ENCODE measurements around the gene BHLHA15. TPM values are rescaled to one million over a fixed set of nuclear protein-coding genes. Genes with fewer than 3 reads are reported as not detected.

The BHLHA15 gene
- total and polyA plus RNA-seq, 2 of the 8 experiments (the other 6 are each of a cell fraction or from before 2014, with no cell fraction given): 1.1 to 2.7 TPM

DNA sequence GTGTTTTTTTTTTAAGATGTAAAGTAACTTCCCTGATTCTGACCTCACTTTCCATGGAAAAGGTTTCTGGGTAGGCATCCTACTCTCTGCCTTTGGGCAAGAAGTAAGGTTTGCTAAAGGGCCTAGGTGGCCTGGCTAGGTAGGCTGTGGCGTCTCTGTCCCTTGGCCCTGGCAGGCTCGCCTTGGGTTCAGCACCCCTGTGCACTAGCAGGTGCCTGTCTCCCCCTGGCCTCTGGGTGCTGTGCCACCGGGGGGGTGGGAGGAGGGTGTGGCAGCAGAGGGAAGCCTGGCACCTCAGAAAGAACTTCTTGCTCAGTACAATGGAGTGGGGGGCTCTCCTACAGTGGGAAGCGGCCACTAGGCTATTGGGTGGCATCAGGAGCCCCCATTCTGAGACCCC lies 26.8 kb downstream of the BHLHA15 start:
- H3K9ac ChIP-seq (replicated peaks in 1 of 4; ENCODE audit: extremely low read depth in 1 of 4, low read depth in 3 of 4, low read length in 3 of 4): no peak overlapping the region
- peaks cover 8% of the 10 kb centered on the region; the same call in 1 of the 2 replicates for H3K23me2 ChIP-seq (ENCODE audit: low read depth, low read length)
- no peaks in the 10 kb centered on the region for H3K9me3 ChIP-seq (ENCODE audit: insufficient read depth in 2 of 2, low read depth in 1 of 2, low read length in 1 of 2)
- 84% methylated on average over 4 of the region's 4 CpGs; no CpG with 5 or more reads in 1 of the 2 experiments for WGBS, 2 experiments (ENCODE audit: extremely low coverage in 1 of 2, insufficient coverage in 1 of 2, insufficient read length in 1 of 2, insufficient replicate concordance in 2 of 2, low coverage in 1 of 2, low lambda C conversion rate in 2 of 2, missing lambda C conversion rate in 1 of 2)
- H3K79me2 ChIP-seq (ENCODE audit: control insufficient read depth in 1 of 2, insufficient read depth in 2 of 2, low read length in 2 of 2): no peaks in the 10 kb centered on the region
- no peak for FAIRE-seq
- no peak overlapping the region for H2BK12ac ChIP-seq (ENCODE audit: low read depth, low read length)
- no peak overlapping the region for H4K91ac ChIP-seq (replicated peaks; ENCODE audit: insufficient read length, low read length)
- H3K27me3 ChIP-seq (replicated peaks in 1 of 4; ENCODE audit: control insufficient read depth in 3 of 4, extremely low read depth in 1 of 4, insufficient read depth in 3 of 4, low read length in 3 of 4): no peaks in the 10 kb centered on the region
- no peak overlapping the region for H2BK5ac ChIP-seq (ENCODE audit: low read depth, low read length)
- no peak overlapping the region for H3K4ac ChIP-seq (replicated peaks; ENCODE audit: insufficient read length, low read depth, low read length)
- H2BK20ac ChIP-seq (ENCODE audit: low read length): no peak overlapping the region
- no peak overlapping the region for H2BK120ac ChIP-seq (replicated peaks; ENCODE audit: low read depth, low read length)
- H3K56ac ChIP-seq (replicated peaks; ENCODE audit: insufficient read length, low read depth, low read length): no peak overlapping the region
- CTCF ChIA-PET (ENCODE audit: partially characterized antibody): no interaction called here
- no peak overlapping the region for H3K4me2 ChIP-seq (ENCODE audit: insufficient read depth in 1 of 2, low read depth in 2 of 2, low read length in 2 of 2)
- POLR2A ChIA-PET (ENCODE audit: partially characterized antibody): no interaction called here
- TF ChIP-seq CEBPB (IDR thresholded peaks at IDR 0.05; ENCODE audit: low read depth, low read length): no peak
- no peak overlapping the region; the same call in 1 of the 2 replicates for H3K27ac ChIP-seq (ENCODE audit: low read depth, low read length)
- no peak overlapping the region for H3K23ac ChIP-seq (ENCODE audit: insufficient read length)
- peaks cover 2 to 3% of the 10 kb centered on the region in 2 experiments for H4K20me1 ChIP-seq (replicated peaks in 1 of 2; ENCODE audit: control insufficient read depth in 1 of 2, insufficient read depth in 2 of 2, low read length in 2 of 2)
- no peak overlapping the region for H2AFZ ChIP-seq (ENCODE audit: low read length)
- no peak overlapping the region for H2BK15ac ChIP-seq (ENCODE audit: low read length)
- H3K18ac ChIP-seq (ENCODE audit: extremely low read depth, low read length): no peak overlapping the region
- H3K14ac ChIP-seq (ENCODE audit: insufficient read length): no peak overlapping the region
- no peaks in the 10 kb centered on the region for H3K36me3 ChIP-seq (ENCODE audit: control insufficient read depth in 2 of 4, insufficient read depth in 4 of 4, low read length in 3 of 4)
- H3K4me1 ChIP-seq (replicated peaks in 1 of 4; ENCODE audit: control insufficient read depth in 3 of 4, insufficient read depth in 4 of 4, low read length in 3 of 4): peaks cover 0 to 6% (median 0%) of the 10 kb centered on the region in 4 experiments; a peak in 3 of 7 replicates
- H4K8ac ChIP-seq (ENCODE audit: extremely low read depth, insufficient read depth, low read length): no peak overlapping the region
- no peak for DNase-seq (ENCODE audit: low read depth in 1 of 2, low spot score in 2 of 2)
- H4K5ac ChIP-seq (ENCODE audit: insufficient read length, low read depth, low read length): no peak overlapping the region
- no peak overlapping the region for H2AK5ac ChIP-seq (ENCODE audit: low read depth, low read length)
- H3K4me3 ChIP-seq (ENCODE audit: extremely low read depth in 1 of 4, insufficient read depth in 2 of 4, low read depth in 3 of 4, low read length in 4 of 4): no peak overlapping the region
- H3K79me1 ChIP-seq (ENCODE audit: low read depth, low read length): no peaks in the 10 kb centered on the region

Measured in H1 (cell line).